ENCODE measurements around the gene FHL2. TPM values are rescaled to one million over a fixed set of nuclear protein-coding genes. Genes with fewer than 3 reads are reported as not detected.
"Not testable (repeated sequence)": the region's sequence is repeated elsewhere in the genome, so short reads cannot be mapped to it uniquely, and the experiment has no call there.

FHL2 gene
- 156 TPM for polyA plus RNA-seq (2013, experiment 1 of 2; ENCODE audit: insufficient read length)
- polyA plus RNA-seq (2013, experiment 2 of 2; ENCODE audit: insufficient read length): 160 TPM

- DNase-seq: peak; percentile 87
These were observed at the start of gene FHL2 for GRCh38 chr2:105398336-105399206. FHL2 (minus strand) TSS chr2:105399051; CDS start chr2:105386516, 12,535 bp downstream.

GRCh38 chr2:105447476-105447875 lies 48.6 kb upstream of the FHL2 start:
- no peak for DNase-seq

- no peak for DNase-seq
These were observed 47.6 kb upstream of the FHL2 start for GRCh38 chr2:105446501-105446900.

- no peak for DNase-seq
These were observed 47.1 kb upstream of the FHL2 start for GRCh38 chr2:105445976-105446375.

GRCh38 chr2:105445498-105445897 lies 46.6 kb upstream of the FHL2 start:
- DNase-seq: no peak

GRCh38 chr2:105443617-105444598 lies 45.1 kb upstream of the FHL2 start:
- DNase-seq: no peak

- DNase-seq: no peak
These were observed 43.9 kb upstream of the FHL2 start for GRCh38 chr2:105442721-105443120.

- no peak for DNase-seq
These were observed 43.2 kb upstream of the FHL2 start for GRCh38 chr2:105442056-105442455.

GRCh38 chr2:105439141-105439540 lies 40.3 kb upstream of the FHL2 start:
- DNase-seq: no peak

- no peak for DNase-seq
These were observed 39.5 kb upstream of the FHL2 start for GRCh38 chr2:105438104-105438929.

GRCh38 chr2:105437708-105438103 lies 38.9 kb upstream of the FHL2 start:
- DNase-seq: peak; percentile 45

- DNase-seq: no peak
These were observed 33.9 kb upstream of the FHL2 start for GRCh38 chr2:105432749-105433148.

GRCh38 chr2:105432044-105432399 lies 33.2 kb upstream of the FHL2 start:
- DNase-seq: no peak

GRCh38 chr2:105431367-105432043 lies 32.7 kb upstream of the FHL2 start:
- no peak for DNase-seq

- no peak for DNase-seq
These were observed 29.7 kb upstream of the FHL2 start for GRCh38 chr2:105428387-105429018.

- no peak for DNase-seq
These were observed 28.6 kb upstream of the FHL2 start for GRCh38 chr2:105427485-105427884.

- no peak for DNase-seq
These were observed 27.9 kb upstream of the FHL2 start for GRCh38 chr2:105426626-105427292.

- no peak for DNase-seq
These were observed 27.2 kb upstream of the FHL2 start for GRCh38 chr2:105425936-105426625.

- not testable (repeated sequence) for DNase-seq
These were observed 26.0 kb upstream of the FHL2 start for GRCh38 chr2:105424836-105425235.

GRCh38 chr2:105422801-105423200 lies 23.9 kb upstream of the FHL2 start:
- DNase-seq: no peak
